Endothelial cell of umbilical vein (primary cell): Measurements from ENCODE around the gene SIM2. TPM values are rescaled to one million over a fixed set of nuclear protein-coding genes. Genes with fewer than 3 reads are reported as not detected.
A peak's percentile ranks its signal among the peaks of the same experiment; 100 is the strongest.

ENCODE experiments used
- BruUV-seq: library from RNA; stranded (reverse); fragments of 400-500 nt; replicated peaks from 2 replicates; lab custom pipeline; 2021; lab: Mats Ljungman, UMichigan
- CTCF ChIA-PET: fragments of 300-600, 350-600 bp; sonication (Branson Sonifier 250); formaldehyde crosslinking; loops from one replicate; lab custom pipeline; 2021; ENCODE audit warnings: antibody characterized with exemption, inconsistent platforms; lab: Charles Lee
- POLR2A ChIA-PET: fragments of 300-600, 350-600 bp; sonication (Branson Sonifier 250); formaldehyde crosslinking; loops from one replicate; lab custom pipeline; 2021; ENCODE audit warnings: antibody characterized with exemption, inconsistent platforms; lab: Charles Lee
- DNase-seq: peaks from one replicate; pipeline ENCODE4 v3.0.0-alpha.2; 2011; ENCODE audit warnings: low read depth, low spot score
- FAIRE-seq: peaks from 2 replicates; lab custom pipeline; 2011; peaks lifted over from hg19 to GRCh38; lab: Jason Lieb, UNC
- H2AFZ ChIP-seq: 2 replicates; pipeline ENCODE4 v1.6.0; 2012; ENCODE audit warnings: low read depth, low read length, control low read depth, inconsistent platforms
- H3K27ac ChIP-seq: 2 replicates; pipeline ENCODE4 v1.5.1; 2011; ENCODE audit warnings: low read depth, mild to moderate bottlenecking, control low read depth, low read length, moderate library complexity; ENCODE audit not compliant: insufficient read depth
- H3K27me3 ChIP-seq, 2 experiments: 2 replicates each; pipeline versions ENCODE4 v1.6.0 to v1.6.1; 2011; ENCODE audit warnings: low read length in 2 of 2, mixed read lengths in 1 of 2; ENCODE audit not compliant: control insufficient read depth in 2 of 2, insufficient read depth in 2 of 2
- H3K36me3 ChIP-seq, 2 experiments: 2 replicates in 1 of 2; 3 replicates in 1 of 2; pipeline ENCODE4 v1.5.1; 2011; ENCODE audit warnings: low read length in 2 of 2, mild to moderate bottlenecking in 1 of 2, moderate library complexity in 1 of 2; ENCODE audit not compliant: control insufficient read depth in 2 of 2, insufficient read depth in 2 of 2; ENCODE audit errors: extremely low read depth in 1 of 2
- H3K4me1 ChIP-seq: 3 replicates; pipeline ENCODE4 v1.5.1; 2011; ENCODE audit warnings: mild to moderate bottlenecking, low read length; ENCODE audit not compliant: control insufficient read depth, insufficient read depth; ENCODE audit errors: extremely low read depth
- H3K4me2 ChIP-seq: 2 replicates; pipeline ENCODE4 v1.6.1; 2011; ENCODE audit warnings: low read length, control low read depth, mixed read lengths; ENCODE audit not compliant: insufficient read depth
- H3K4me3 ChIP-seq, 3 experiments: fragments of 200-600 bp in 1 of 3; sonication (generic), shearing (Covaris generic) in 1 of 3; replicated peaks in 1 of 3; 2 replicates each; pipeline ENCODE4 v1.5.1; 2011 to 2016; ENCODE audit warnings: control low read depth in 3 of 3, low read length in 3 of 3, mild to moderate bottlenecking in 2 of 3, inconsistent platforms in 1 of 3, low read depth in 1 of 3, moderate library complexity in 1 of 3; ENCODE audit not compliant: insufficient read depth in 1 of 3
- H3K79me2 ChIP-seq: 2 replicates; pipeline ENCODE4 v1.6.0; 2012; ENCODE audit warnings: low read length, inconsistent platforms; ENCODE audit not compliant: control insufficient read depth, insufficient read depth
- H3K9ac ChIP-seq: replicated peaks from 2 replicates; pipeline ENCODE3; 2011; ENCODE audit warnings: low read length, control low read depth; ENCODE audit not compliant: insufficient read depth; ENCODE audit errors: extremely low read depth
- H3K9me1 ChIP-seq: replicated peaks from 3 replicates; pipeline ENCODE4 v1.6.0; 2011; ENCODE audit warnings: mild to moderate bottlenecking, low read length; ENCODE audit not compliant: control insufficient read depth, insufficient read depth; ENCODE audit errors: extremely low read depth
- H3K9me3 ChIP-seq: replicated peaks from 2 replicates; pipeline ENCODE4 v1.5.1; 2012; ENCODE audit warnings: low read length, inconsistent platforms; ENCODE audit not compliant: control insufficient read depth, insufficient read depth
- H4K20me1 ChIP-seq: replicated peaks from 2 replicates; pipeline ENCODE3; 2011; ENCODE audit warnings: mild to moderate bottlenecking, low read length; ENCODE audit not compliant: control insufficient read depth, insufficient read depth; ENCODE audit errors: extremely low read depth
- EZH2 ChIP-seq: IDR thresholded peaks from 2 replicates; pipeline ENCODE4 v1.6.1; 2012; ENCODE audit warnings: borderline replicate concordance, low read depth, mild to moderate bottlenecking, moderate library complexity, low read length, inconsistent platforms; ENCODE audit not compliant: severe bottlenecking
- FOS ChIP-seq: IDR thresholded peaks from 2 replicates; pipeline ENCODE4 v1.6.1; 2011; ENCODE audit warnings: mild to moderate bottlenecking, low read length, moderate library complexity, borderline replicate concordance; ENCODE audit not compliant: insufficient read depth
- GATA2 ChIP-seq: IDR thresholded peaks from 2 replicates; pipeline ENCODE4 v1.7.0; 2011; ENCODE audit warnings: low read depth, mild to moderate bottlenecking, moderate library complexity, mixed read lengths, low read length; ENCODE audit not compliant: insufficient read length, insufficient read depth
- JUN ChIP-seq: IDR thresholded peaks from 2 replicates; pipeline ENCODE4 v1.6.1; 2011; ENCODE audit warnings: borderline replicate concordance, low read depth; ENCODE audit not compliant: insufficient read length, insufficient read depth
- MAX ChIP-seq: IDR thresholded peaks from 2 replicates; pipeline ENCODE4 v1.6.1; 2011; ENCODE audit not compliant: insufficient read depth, insufficient read length
- MYC ChIP-seq: IDR thresholded peaks from one replicate; pipeline ENCODE4 v1.6.1; 2011; ENCODE audit warnings: mild to moderate bottlenecking, low read depth, low read length
- POLR2A ChIP-seq: IDR thresholded peaks from 2 replicates; pipeline ENCODE4 v1.6.1; 2012; ENCODE audit warnings: low read depth, mild to moderate bottlenecking, control low read depth, low read length
- POLR2AphosphoS5 ChIP-seq: IDR thresholded peaks from 2 replicates; pipeline ENCODE4 v1.6.1; 2012; ENCODE audit warnings: low read depth, mild to moderate bottlenecking, control low read depth, low read length, moderate library complexity; ENCODE audit not compliant: insufficient read depth
- dilution Hi-C: fragments of 300-500 bp; cut with MboI; formaldehyde crosslinking; loops from one replicate; pipeline ENCODE4 v1.15.0; 2019; ENCODE audit warnings: low sequenced_read_pairs; ENCODE audit not compliant: extremely low pct_ligation_motif_present
- intact Hi-C: fragments of 100-400 bp; cut with micrococcal nuclease; formaldehyde crosslinking; loops from one replicate; pipeline ENCODE4 v1.10.0; 2022
- polyA plus RNA-seq, 4 experiments: library from polyadenylated mRNA; depleted of rRNA in 3 of 4; stranded (reverse) in 3 of 4; unstranded in 1 of 4; fragments of >200 nt; gene quantifications; 2 replicates each; pipeline versions ENCODE4 v1.2.1 to v1.2.3, GENCODE V29; 2011 to 2012; ENCODE audit warnings: missing spikeins in 1 of 4
- total RNA-seq: library from RNA; stranded (reverse); gene quantifications from 2 replicates; pipeline ENCODE4 v1.2.3, GENCODE V29; 2021
- TF ChIP-seq, protein P1 (sequence below), 2 donors: IDR thresholded peaks; 1 replicate in 1 of 2; 2 replicates in 1 of 2; pipeline ENCODE4 v1.5.1; 2011; ENCODE audit warnings: low read length in 2 of 2, mild to moderate bottlenecking in 2 of 2, moderate library complexity in 2 of 2, control low read depth in 1 of 2, inconsistent platforms in 1 of 2, low read depth in 1 of 2; ENCODE audit not compliant: insufficient read depth in 1 of 2; ENCODE audit errors: extremely low read depth in 1 of 2

The SIM2 gene
- total and polyA plus RNA-seq, 2 donors (not counting 3 experiments of a cell fraction or from before 2014, with no cell fraction given): not detected

DNA sequence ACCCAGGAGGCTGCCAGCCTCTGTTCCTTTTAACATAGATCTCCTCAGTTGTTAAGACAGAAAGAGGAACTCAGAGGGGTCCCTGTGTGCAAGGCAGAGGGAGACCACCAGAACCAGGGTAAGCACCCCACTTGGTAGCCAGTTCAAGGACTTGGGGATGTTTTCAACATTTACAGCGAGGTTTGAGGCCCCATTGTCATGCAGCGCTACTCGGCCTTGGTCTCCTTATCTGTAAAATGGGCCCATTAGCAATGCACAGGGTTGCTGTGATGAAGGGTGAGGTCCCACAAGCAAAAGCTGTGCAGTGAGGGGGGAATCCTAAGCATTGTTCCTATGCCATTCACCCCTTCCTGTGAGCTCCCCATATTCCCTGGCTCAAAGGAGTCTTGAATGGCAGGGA lies 4.2 kb downstream of the SIM2 start:
- dilution Hi-C loops (no loop called here), intact Hi-C loops (no loop called here)
- H3K4me3 ChIP-seq: no peak overlapping the region
- H3K27me3 ChIP-seq: peaks cover 88 to 98% of the 10 kb centered on the region in 2 experiments
- CTCF ChIA-PET: interaction anchor here (2.6 to 2.9 kb wide), 2 partner anchors 72 to 214 kb away, joined by 10 to 11 read pairs; no protein-coding TSS in a partner anchor
- BruUV-seq: no TSS peak
- H3K4me2 ChIP-seq: no peak overlapping the region
- FAIRE-seq (no peak), DNase-seq (no peak)
- H4K20me1 ChIP-seq: no peaks in the 10 kb centered on the region
- POLR2A ChIA-PET: no interaction called here
- no peak for TF ChIP-seq MYC
- no peak for TF ChIP-seq MAX
- no peak for TF ChIP-seq POLR2AphosphoS5
- TF ChIP-seq EZH2: peak; percentile 49
- no peak for TF ChIP-seq POLR2A
- no peak for TF ChIP-seq FOS
- peaks cover 20% of the 10 kb centered on the region for H3K4me1 ChIP-seq
- no peak overlapping the region for H3K27ac ChIP-seq
- no peaks in the 10 kb centered on the region for H3K36me3 ChIP-seq
- no peak overlapping the region for H3K9ac ChIP-seq
- no peaks in the 10 kb centered on the region for H3K79me2 ChIP-seq
- H3K9me1 ChIP-seq: no peaks in the 10 kb centered on the region
- no peak overlapping the region for H2AFZ ChIP-seq
- H3K9me3 ChIP-seq: no peaks in the 10 kb centered on the region

DNA sequence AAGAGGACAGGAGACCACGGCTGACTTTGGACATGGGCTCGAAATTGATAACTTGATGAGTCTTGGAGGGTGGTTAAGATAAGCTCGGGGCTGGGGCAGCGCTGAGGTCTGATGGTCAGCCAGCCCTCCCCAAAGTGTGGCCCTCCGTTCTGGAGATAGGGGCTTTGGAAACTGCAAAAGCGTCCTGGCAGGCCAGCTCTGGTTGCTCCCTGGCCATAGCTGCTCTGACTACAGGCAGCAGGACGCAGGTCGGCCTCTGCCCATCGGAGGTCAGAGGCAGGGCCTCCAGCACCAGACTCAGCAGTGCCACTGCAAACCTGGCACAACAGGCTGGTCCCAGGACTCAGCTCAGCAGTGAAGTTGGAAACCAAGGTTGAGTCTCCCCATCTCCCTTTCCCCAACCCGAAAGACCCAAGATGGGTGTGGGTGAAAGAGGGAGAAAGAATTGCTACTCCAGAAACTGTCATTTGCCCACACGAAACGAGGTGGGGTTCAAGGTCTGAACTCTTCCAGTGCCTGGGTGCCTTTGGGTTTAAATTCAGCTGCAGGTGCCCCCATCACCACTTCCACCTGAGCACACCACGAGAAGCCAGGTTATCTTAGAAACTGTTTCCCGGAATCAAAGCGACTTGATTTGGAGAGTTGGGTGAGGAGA lies 4.8 kb downstream of the SIM2 start:
- FAIRE-seq (no peak), DNase-seq (no peak)
- no peaks in the 10 kb centered on the region for H3K79me2 ChIP-seq
- CTCF ChIA-PET: interaction anchor here (2.6 to 2.9 kb wide), 2 partner anchors 73 to 214 kb away, joined by 10 to 11 read pairs; no protein-coding TSS in a partner anchor
- H3K9ac ChIP-seq: no peak overlapping the region
- H3K27ac ChIP-seq: no peak overlapping the region
- no peaks in the 10 kb centered on the region for H3K36me3 ChIP-seq
- peaks cover 89 to 98% of the 10 kb centered on the region in 2 experiments for H3K27me3 ChIP-seq
- H3K4me3 ChIP-seq: no peak overlapping the region
- H3K4me1 ChIP-seq: peaks cover 15% of the 10 kb centered on the region
- H3K9me3 ChIP-seq: no peaks in the 10 kb centered on the region
- dilution Hi-C loops: no loop called here
- no peak overlapping the region for H3K4me2 ChIP-seq
- POLR2A ChIA-PET: no interaction called here
- BruUV-seq: no TSS peak
- TF ChIP-seq GATA2 (no peak), POLR2A (no peak), JUN (no peak), EZH2 (no peak), MAX (no peak), FOS (no peak), POLR2AphosphoS5 (no peak), MYC (no peak)
- TF ChIP-seq, protein P1, sequence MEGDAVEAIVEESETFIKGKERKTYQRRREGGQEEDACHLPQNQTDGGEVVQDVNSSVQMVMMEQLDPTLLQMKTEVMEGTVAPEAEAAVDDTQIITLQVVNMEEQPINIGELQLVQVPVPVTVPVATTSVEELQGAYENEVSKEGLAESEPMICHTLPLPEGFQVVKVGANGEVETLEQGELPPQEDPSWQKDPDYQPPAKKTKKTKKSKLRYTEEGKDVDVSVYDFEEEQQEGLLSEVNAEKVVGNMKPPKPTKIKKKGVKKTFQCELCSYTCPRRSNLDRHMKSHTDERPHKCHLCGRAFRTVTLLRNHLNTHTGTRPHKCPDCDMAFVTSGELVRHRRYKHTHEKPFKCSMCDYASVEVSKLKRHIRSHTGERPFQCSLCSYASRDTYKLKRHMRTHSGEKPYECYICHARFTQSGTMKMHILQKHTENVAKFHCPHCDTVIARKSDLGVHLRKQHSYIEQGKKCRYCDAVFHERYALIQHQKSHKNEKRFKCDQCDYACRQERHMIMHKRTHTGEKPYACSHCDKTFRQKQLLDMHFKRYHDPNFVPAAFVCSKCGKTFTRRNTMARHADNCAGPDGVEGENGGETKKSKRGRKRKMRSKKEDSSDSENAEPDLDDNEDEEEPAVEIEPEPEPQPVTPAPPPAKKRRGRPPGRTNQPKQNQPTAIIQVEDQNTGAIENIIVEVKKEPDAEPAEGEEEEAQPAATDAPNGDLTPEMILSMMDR (IDR thresholded peaks at IDR 0.05; ENCODE audit: extremely low read depth in 1 of 2, insufficient read depth in 1 of 2, low read depth in 1 of 2, low read length in 2 of 2): no peak
- H3K9me1 ChIP-seq: no peaks in the 10 kb centered on the region
- intact Hi-C loops: no loop called here
- no peaks in the 10 kb centered on the region for H4K20me1 ChIP-seq
- H2AFZ ChIP-seq: no peak overlapping the region
